HepG2 (cell line): ENCODE data around the gene TMEM131. TPM values are rescaled to one million over a fixed set of nuclear protein-coding genes. Genes with fewer than 3 reads are reported as not detected.

Experiments
- ATF7-NPFF ChIP-seq: sonication (generic); formaldehyde crosslinking; IDR thresholded peaks from 2 replicates; pipeline ENCODE4 v1.8.1; 2023; ENCODE audit warnings: mild to moderate bottlenecking, low read depth, missing genetic modification reagents, moderate library complexity
- CCDC6 ChIP-seq: sonication (generic); formaldehyde crosslinking; IDR thresholded peaks from 2 replicates; pipeline ENCODE4 v1.8.1; 2022; ENCODE audit warnings: mild to moderate bottlenecking, missing genetic modification reagents, moderate library complexity
- CREM ChIP-seq, 2 experiments: sonication (generic) in 1 of 2; formaldehyde crosslinking in 1 of 2; IDR thresholded peaks; 2 replicates each; pipeline versions ENCODE4 v1.4.0 to v1.6.1; 2016 to 2020; ENCODE audit warnings: antibody characterized with exemption in 1 of 2, mild to moderate bottlenecking in 1 of 2, missing genetic modification reagents in 1 of 2
- MEIS1 ChIP-seq: sonication (generic); formaldehyde crosslinking; IDR thresholded peaks from 2 replicates; pipeline ENCODE4 v1.9.0; 2021; ENCODE audit warnings: mild to moderate bottlenecking, missing genetic modification reagents, moderate library complexity, borderline replicate concordance
- MTF2 ChIP-seq: sonication (generic); formaldehyde crosslinking; IDR thresholded peaks from 2 replicates; pipeline ENCODE4 v1.5.0; 2020; ENCODE audit warnings: missing genetic modification reagents, borderline replicate concordance
- PAX8 ChIP-seq: sonication (generic); formaldehyde crosslinking; IDR thresholded peaks from 2 replicates; pipeline ENCODE4 v1.8.0; 2022; ENCODE audit warnings: mild to moderate bottlenecking, missing genetic modification reagents, borderline replicate concordance
- SAP130 ChIP-seq: IDR thresholded peaks from 2 replicates; pipeline ENCODE4 v1.6.1; 2016; ENCODE audit warnings: low read depth
- SKIL ChIP-seq: sonication (generic); formaldehyde crosslinking; IDR thresholded peaks from 2 replicates; pipeline ENCODE4 v1.8.0; 2022; ENCODE audit warnings: missing genetic modification reagents, mild to moderate bottlenecking, moderate library complexity, borderline replicate concordance
- SRSF4 ChIP-seq: fragments of 200-400 bp; formaldehyde crosslinking; IDR thresholded peaks from one replicate; pipeline ENCODE4 v1.6.1; 2018; ENCODE audit warnings: mild to moderate bottlenecking, low read depth, low read length, moderate library complexity; ENCODE audit not compliant: poor library complexity, severe bottlenecking
- TOPORS ChIP-seq: sonication (generic); formaldehyde crosslinking; IDR thresholded peaks from 2 replicates; pipeline ENCODE4 v1.8.0; 2023; ENCODE audit warnings: mild to moderate bottlenecking, missing genetic modification reagents
- YY1 ChIP-seq: IDR thresholded peaks from 2 replicates; pipeline ENCODE4 v1.6.1; 2011; ENCODE audit warnings: low read length, low read depth, moderate library complexity, mild to moderate bottlenecking; ENCODE audit not compliant: insufficient read depth, insufficient replicate concordance
- ZBTB7A ChIP-seq: sonication (generic); formaldehyde crosslinking; IDR thresholded peaks from 2 replicates; pipeline ENCODE4 v1.8.0; 2022; ENCODE audit warnings: mild to moderate bottlenecking, missing genetic modification reagents
- ZFP90 ChIP-seq: sonication (generic); formaldehyde crosslinking; IDR thresholded peaks from 2 replicates; pipeline ENCODE4 v1.8.0; 2022; ENCODE audit warnings: missing genetic modification reagents, mild to moderate bottlenecking, inconsistent platforms, borderline replicate concordance
- ZNF432 ChIP-seq: sonication (generic); formaldehyde crosslinking; IDR thresholded peaks from 2 replicates; pipeline ENCODE4 v1.5.0; 2020; ENCODE audit warnings: missing genetic modification reagents, mild to moderate bottlenecking, borderline replicate concordance
- ZNF558 ChIP-seq: sonication (generic); formaldehyde crosslinking; IDR thresholded peaks from 2 replicates; pipeline ENCODE4 v1.9.0; 2022; ENCODE audit warnings: mild to moderate bottlenecking, missing genetic modification reagents, borderline replicate concordance
- ZSCAN25 ChIP-seq: sonication (generic); formaldehyde crosslinking; IDR thresholded peaks from 2 replicates; pipeline ENCODE4 v1.8.0; 2022; ENCODE audit warnings: mild to moderate bottlenecking, missing genetic modification reagents
- polyA plus RNA-seq, 8 experiments: library from polyadenylated mRNA; depleted of rRNA in 3 of 8; stranded (reverse) in 7 of 8; unstranded in 1 of 8; fragments of >200 nt; fragmentation: Illumina TruSeq in 4 of 8; extraction: Trizol in 4 of 8; gene quantifications; 2 replicates each; pipeline versions ENCODE4 v1.2.1 to v1.2.3, GENCODE V29; 2011 to 2016; ENCODE audit warnings: low read depth in 4 of 8, missing spikeins in 1 of 8, mixed read lengths in 1 of 8; ENCODE audit not compliant: insufficient read depth in 1 of 8
- total RNA-seq, 5 experiments: library from RNA; depleted of rRNA; stranded (reverse); fragments of >200 nt; fragmentation: Illumina TruSeq; extraction: Trizol; gene quantifications; 2 replicates each; pipeline ENCODE4 v1.2.3, GENCODE V29; 2016; ENCODE audit warnings: low read depth in 1 of 5
- TF ChIP-seq, protein P1 (sequence below): sonication (generic); formaldehyde crosslinking; IDR thresholded peaks from 2 replicates; pipeline ENCODE4 v1.8.1; 2023; ENCODE audit warnings: mild to moderate bottlenecking, missing genetic modification reagents
- TF ChIP-seq, protein P2 (sequence below): IDR thresholded peaks from 2 replicates; pipeline ENCODE4 v1.6.1; 2016; ENCODE audit warnings: low read depth, missing genetic modification reagents, missing compliant biosample characterization

The TMEM131 gene
- total and polyA plus RNA-seq, 2 of the 13 experiments (the other 11 are each of a cell fraction or from before 2014, with no cell fraction given) = 17.9 to 19.5 TPM

- TF ChIP-seq SAP130 (CRISPR knock-in tag) = peak; percentile 83; the same call in 1 of the 2 replicates
- peak; percentile 86; the same call in 1 of the 2 replicates for TF ChIP-seq ZFP90 (CRISPR knock-in tag)
- peak; percentile 47; the same call in 1 of the 2 replicates for TF ChIP-seq CCDC6 (CRISPR knock-in tag)
- TF ChIP-seq SKIL (CRISPR knock-in tag) = peak; percentile 81
- TF ChIP-seq, protein P1, sequence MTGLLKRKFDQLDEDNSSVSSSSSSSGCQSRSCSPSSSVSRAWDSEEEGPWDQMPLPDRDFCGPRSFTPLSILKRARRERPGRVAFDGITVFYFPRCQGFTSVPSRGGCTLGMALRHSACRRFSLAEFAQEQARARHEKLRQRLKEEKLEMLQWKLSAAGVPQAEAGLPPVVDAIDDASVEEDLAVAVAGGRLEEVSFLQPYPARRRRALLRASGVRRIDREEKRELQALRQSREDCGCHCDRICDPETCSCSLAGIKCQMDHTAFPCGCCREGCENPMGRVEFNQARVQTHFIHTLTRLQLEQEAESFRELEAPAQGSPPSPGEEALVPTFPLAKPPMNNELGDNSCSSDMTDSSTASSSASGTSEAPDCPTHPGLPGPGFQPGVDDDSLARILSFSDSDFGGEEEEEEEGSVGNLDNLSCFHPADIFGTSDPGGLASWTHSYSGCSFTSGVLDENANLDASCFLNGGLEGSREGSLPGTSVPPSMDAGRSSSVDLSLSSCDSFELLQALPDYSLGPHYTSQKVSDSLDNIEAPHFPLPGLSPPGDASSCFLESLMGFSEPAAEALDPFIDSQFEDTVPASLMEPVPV (CRISPR knock-in tag) = peak; percentile 87
- TF ChIP-seq ZSCAN25 (CRISPR knock-in tag) = peak; percentile 23
- peak; percentile 95; the same call in 1 of the 2 replicates for TF ChIP-seq MTF2 (CRISPR knock-in tag)
- peak; percentile 68 for TF ChIP-seq ZBTB7A (CRISPR knock-in tag)
- peak; percentile 40; the same call in 1 of the 2 replicates for TF ChIP-seq TOPORS (CRISPR knock-in tag)
- TF ChIP-seq, protein P2, sequence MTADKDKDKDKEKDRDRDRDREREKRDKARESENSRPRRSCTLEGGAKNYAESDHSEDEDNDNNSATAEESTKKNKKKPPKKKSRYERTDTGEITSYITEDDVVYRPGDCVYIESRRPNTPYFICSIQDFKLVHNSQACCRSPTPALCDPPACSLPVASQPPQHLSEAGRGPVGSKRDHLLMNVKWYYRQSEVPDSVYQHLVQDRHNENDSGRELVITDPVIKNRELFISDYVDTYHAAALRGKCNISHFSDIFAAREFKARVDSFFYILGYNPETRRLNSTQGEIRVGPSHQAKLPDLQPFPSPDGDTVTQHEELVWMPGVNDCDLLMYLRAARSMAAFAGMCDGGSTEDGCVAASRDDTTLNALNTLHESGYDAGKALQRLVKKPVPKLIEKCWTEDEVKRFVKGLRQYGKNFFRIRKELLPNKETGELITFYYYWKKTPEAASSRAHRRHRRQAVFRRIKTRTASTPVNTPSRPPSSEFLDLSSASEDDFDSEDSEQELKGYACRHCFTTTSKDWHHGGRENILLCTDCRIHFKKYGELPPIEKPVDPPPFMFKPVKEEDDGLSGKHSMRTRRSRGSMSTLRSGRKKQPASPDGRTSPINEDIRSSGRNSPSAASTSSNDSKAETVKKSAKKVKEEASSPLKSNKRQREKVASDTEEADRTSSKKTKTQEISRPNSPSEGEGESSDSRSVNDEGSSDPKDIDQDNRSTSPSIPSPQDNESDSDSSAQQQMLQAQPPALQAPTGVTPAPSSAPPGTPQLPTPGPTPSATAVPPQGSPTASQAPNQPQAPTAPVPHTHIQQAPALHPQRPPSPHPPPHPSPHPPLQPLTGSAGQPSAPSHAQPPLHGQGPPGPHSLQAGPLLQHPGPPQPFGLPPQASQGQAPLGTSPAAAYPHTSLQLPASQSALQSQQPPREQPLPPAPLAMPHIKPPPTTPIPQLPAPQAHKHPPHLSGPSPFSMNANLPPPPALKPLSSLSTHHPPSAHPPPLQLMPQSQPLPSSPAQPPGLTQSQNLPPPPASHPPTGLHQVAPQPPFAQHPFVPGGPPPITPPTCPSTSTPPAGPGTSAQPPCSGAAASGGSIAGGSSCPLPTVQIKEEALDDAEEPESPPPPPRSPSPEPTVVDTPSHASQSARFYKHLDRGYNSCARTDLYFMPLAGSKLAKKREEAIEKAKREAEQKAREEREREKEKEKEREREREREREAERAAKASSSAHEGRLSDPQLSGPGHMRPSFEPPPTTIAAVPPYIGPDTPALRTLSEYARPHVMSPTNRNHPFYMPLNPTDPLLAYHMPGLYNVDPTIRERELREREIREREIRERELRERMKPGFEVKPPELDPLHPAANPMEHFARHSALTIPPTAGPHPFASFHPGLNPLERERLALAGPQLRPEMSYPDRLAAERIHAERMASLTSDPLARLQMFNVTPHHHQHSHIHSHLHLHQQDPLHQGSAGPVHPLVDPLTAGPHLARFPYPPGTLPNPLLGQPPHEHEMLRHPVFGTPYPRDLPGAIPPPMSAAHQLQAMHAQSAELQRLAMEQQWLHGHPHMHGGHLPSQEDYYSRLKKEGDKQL (CRISPR knock-in tag) = no peak; the same call in 1 of the 2 replicates
- TF ChIP-seq ZNF432 = no peak
- no peak for TF ChIP-seq SRSF4
- peak; percentile 99 for TF ChIP-seq YY1
- TF ChIP-seq CREM (IDR thresholded peaks at IDR 0.05) = peak; percentile 71; the same call in 1 of the 2 replicates
- TF ChIP-seq CREM (CRISPR knock-in tag; IDR thresholded peaks at IDR 0.05) = no peak
- TF ChIP-seq ZNF558 (CRISPR knock-in tag) = peak; percentile 20; the same call in 1 of the 2 replicates
- TF ChIP-seq PAX8 (CRISPR knock-in tag) = peak; percentile 93; the same call in 1 of the 2 replicates
- TF ChIP-seq MEIS1 (CRISPR knock-in tag) = no peak; the same call in 1 of the 2 replicates
- peak; percentile 66 for TF ChIP-seq ATF7-NPFF (CRISPR knock-in tag)
Observed at GRCh38 chr2:97995734-97996624, at the start of gene TMEM131 (continued).
